Measurements from ENCODE around the gene GPC6. TPM values are rescaled to one million over a fixed set of nuclear protein-coding genes. Genes with fewer than 3 reads are reported as not detected.

The GPC6 gene
- total RNA-seq, 1 donor from 2014 or later, result not detected

- Mint-ChIP-seq H3K36me3 (ENCODE audit: low read depth) (no peaks in the 10 kb centered on the region), H3K27ac (no peak overlapping the region), H3K4me3 (no peak overlapping the region), H3K27me3 (peaks cover 10% of the 10 kb centered on the region), H3K9me3 (no peaks in the 10 kb centered on the region), H3K4me1 (no peaks in the 10 kb centered on the region)
- no peak for TF ChIP-seq CTCF (IDR thresholded peaks at IDR 0.05)
- CTCF ChIA-PET, result no interaction called here
- intact Hi-C loops (cut with micrococcal nuclease), result no loop called here
- DNase-seq (no peak), ATAC-seq (ENCODE audit: low read depth) (no peak)
- POLR2A ChIA-PET, result no interaction called here
Observed at GRCh38 chr13:94427313-94427953, 1200.8 kb downstream of the GPC6 start.

GRCh38 chr13:94431574-94431973 lies 1205.0 kb downstream of the GPC6 start:
- DNase-seq (no peak), ATAC-seq (ENCODE audit: low read depth) (no peak)
- peaks cover 5% of the 10 kb centered on the region for H3K27me3 Mint-ChIP-seq
- CTCF ChIA-PET, result interaction anchor here (9.4 kb wide), 1 partner anchor 185 kb away, joined by 240 read pairs; no protein-coding TSS in a partner anchor
- no peaks in the 10 kb centered on the region for H3K9me3 Mint-ChIP-seq
- H3K4me3 Mint-ChIP-seq, result no peak overlapping the region
- POLR2A ChIA-PET, result no interaction called here
- no peak overlapping the region for H3K27ac Mint-ChIP-seq
- intact Hi-C loops (cut with micrococcal nuclease), result loop anchor here (10.0 kb wide), 2 partner anchors 973 to 1043 kb away; no protein-coding TSS in a partner anchor
- peaks cover 12% of the 10 kb centered on the region for H3K4me1 Mint-ChIP-seq
- no peaks in the 10 kb centered on the region for H3K36me3 Mint-ChIP-seq (ENCODE audit: low read depth)
- TF ChIP-seq CTCF (IDR thresholded peaks at IDR 0.05), result no peak

- peaks cover 5% of the 10 kb centered on the region for H3K27me3 Mint-ChIP-seq
- TF ChIP-seq CTCF (IDR thresholded peaks at IDR 0.05), result no peak
- no peak overlapping the region for H3K4me3 Mint-ChIP-seq
- H3K4me1 Mint-ChIP-seq, result peaks cover 12% of the 10 kb centered on the region
- ChIA-PET POLR2A (no interaction called here), CTCF (interaction anchor here (9.4 kb wide), 1 partner anchor 185 kb away, joined by 240 read pairs; no protein-coding TSS in a partner anchor)
- H3K27ac Mint-ChIP-seq, result no peak overlapping the region
- H3K36me3 Mint-ChIP-seq (ENCODE audit: low read depth), result no peaks in the 10 kb centered on the region
- ATAC-seq (ENCODE audit: low read depth) (no peak), DNase-seq (no peak)
- H3K9me3 Mint-ChIP-seq, result no peaks in the 10 kb centered on the region
- intact Hi-C loops (cut with micrococcal nuclease), result loop anchor here (10.0 kb wide), 2 partner anchors 973 to 1043 kb away; no protein-coding TSS in a partner anchor
Observed at GRCh38 chr13:94431987-94432386, 1205.4 kb downstream of the GPC6 start.

DNA sequence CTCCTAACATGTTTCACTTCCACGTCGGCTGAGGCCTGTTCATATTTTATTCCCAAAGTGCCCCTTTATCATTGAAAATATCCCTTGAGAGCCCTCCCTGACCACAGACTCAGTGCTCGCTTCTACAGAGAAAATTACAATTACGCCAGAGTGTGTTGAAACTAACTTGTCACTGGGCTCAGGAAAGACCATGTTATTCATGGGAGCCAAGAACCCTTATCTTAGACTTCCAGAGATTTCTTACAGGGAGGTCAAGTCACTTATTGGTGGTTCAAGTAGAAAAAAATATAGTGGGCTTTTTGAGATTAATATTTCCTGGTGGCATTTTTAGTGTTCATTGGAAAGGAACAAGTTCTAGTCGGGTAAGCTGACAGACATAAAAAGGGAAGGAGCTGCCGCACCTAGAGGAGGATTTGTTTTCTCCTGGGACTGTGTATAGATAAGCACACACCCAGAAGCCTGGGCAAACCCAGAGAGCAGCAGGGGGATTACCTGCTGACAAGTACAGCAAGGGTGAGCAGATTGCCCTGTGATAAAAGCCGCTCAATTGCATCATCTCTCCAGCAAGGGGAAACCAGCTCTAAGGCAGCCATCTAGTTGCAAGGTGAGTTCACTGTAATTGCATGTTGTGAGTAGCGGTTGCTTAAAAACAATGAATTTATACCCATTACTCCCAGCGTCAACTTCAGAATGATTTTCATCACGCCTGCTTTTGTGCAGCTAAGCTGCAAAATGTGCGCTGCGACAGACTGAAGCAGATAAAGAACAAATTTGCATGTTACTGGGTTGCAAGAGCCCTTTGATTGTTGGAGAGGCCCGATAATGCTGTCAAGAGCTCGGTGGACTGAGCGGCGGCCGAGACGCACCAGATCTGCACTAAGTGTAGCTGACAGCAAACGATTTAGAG lies 1206.7 kb downstream of the GPC6 start:
- Mint-ChIP-seq H3K27ac (no peak overlapping the region), H3K9me3 (no peaks in the 10 kb centered on the region), H3K4me1 (peaks cover 12% of the 10 kb centered on the region), H3K27me3 (peaks cover 2% of the 10 kb centered on the region), H3K36me3 (ENCODE audit: low read depth) (no peaks in the 10 kb centered on the region), H3K4me3 (no peak overlapping the region)
- ChIA-PET POLR2A (no interaction called here), CTCF (interaction anchor here (0.6 to 9.4 kb wide), 2 partner anchors 184 to 274 kb away, joined by 4 to 240 read pairs; no protein-coding TSS in a partner anchor)
- DNase-seq, result no peak
- no peak for TF ChIP-seq CTCF (IDR thresholded peaks at IDR 0.05)
- ATAC-seq (ENCODE audit: low read depth), result peak; percentile 91
- intact Hi-C loops (cut with micrococcal nuclease), result loop anchor here (10.0 kb wide), 2 partner anchors 971 to 1041 kb away; no protein-coding TSS in a partner anchor
